ENCODE results near the gene FNDC3B. TPM values are rescaled to one million over a fixed set of nuclear protein-coding genes. Genes with fewer than 3 reads are reported as not detected.

FNDC3B gene
- total and polyA plus RNA-seq, 2 of the 8 experiments (the other 6 are each of a cell fraction or from before 2014, with no cell fraction given): 14.1 to 44.4 TPM

DNA sequence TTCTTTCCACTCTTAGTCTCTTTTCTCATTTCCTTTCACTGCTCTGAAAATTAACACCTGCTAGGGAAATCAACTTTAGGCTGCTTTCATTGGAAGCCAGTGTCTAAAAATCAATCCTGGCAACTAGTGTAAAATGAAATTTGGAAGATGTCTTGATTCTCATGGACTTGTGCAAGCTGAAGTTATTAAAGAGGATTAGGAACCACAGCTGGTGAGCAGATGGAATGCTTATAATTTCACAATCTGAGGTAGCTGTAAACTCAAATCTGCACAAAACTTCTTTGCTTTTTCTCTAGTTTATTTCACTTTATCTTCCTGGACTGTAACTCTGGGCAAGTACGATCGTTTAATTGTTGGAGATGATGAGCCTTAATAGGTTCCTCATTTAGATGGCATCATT is 233.3 kb downstream of the FNDC3B start:
- Histone ChIP-seq H2BK5ac (ENCODE audit: low read depth, low read length) (no peak overlapping the region), H2AFZ (ENCODE audit: low read length) (no peak overlapping the region), H3K4me2 (ENCODE audit: insufficient read depth in 1 of 2, low read depth in 2 of 2, low read length in 2 of 2) (no peak overlapping the region), H3K79me1 (ENCODE audit: low read depth, low read length) (no peaks in the 10 kb centered on the region; the same call in 1 of the 2 replicates), H3K4me1 (replicated peaks in 1 of 4; ENCODE audit: control insufficient read depth in 3 of 4, insufficient read depth in 4 of 4, low read length in 3 of 4) (no peaks in the 10 kb centered on the region), H3K27ac (ENCODE audit: low read depth, low read length) (no peak overlapping the region), H3K9ac (replicated peaks in 1 of 4; ENCODE audit: extremely low read depth in 1 of 4, low read depth in 3 of 4, low read length in 3 of 4) (no peak overlapping the region), H4K20me1 (replicated peaks in 1 of 2; ENCODE audit: control insufficient read depth in 1 of 2, insufficient read depth in 2 of 2, low read length in 2 of 2) (no peaks in the 10 kb centered on the region), H2AK5ac (ENCODE audit: low read depth, low read length) (no peak overlapping the region), H4K91ac (replicated peaks; ENCODE audit: insufficient read length, low read length) (no peak overlapping the region), H3K14ac (ENCODE audit: insufficient read length) (no peak overlapping the region), H3K79me2 (ENCODE audit: control insufficient read depth in 1 of 2, insufficient read depth in 2 of 2, low read length in 2 of 2) (no peaks in the 10 kb centered on the region), H3K4me3 (ENCODE audit: extremely low read depth in 1 of 4, insufficient read depth in 2 of 4, low read depth in 3 of 4, low read length in 4 of 4) (no peak overlapping the region), H2BK12ac (ENCODE audit: low read depth, low read length) (no peak overlapping the region), H3K56ac (replicated peaks; ENCODE audit: insufficient read length, low read depth, low read length) (no peak overlapping the region), H4K5ac (ENCODE audit: insufficient read length, low read depth, low read length) (no peak overlapping the region), H3K36me3 (ENCODE audit: control insufficient read depth in 2 of 4, insufficient read depth in 4 of 4, low read length in 3 of 4) (peaks cover 0 to 2% (median 0%) of the 10 kb centered on the region in 4 experiments; a peak in 2 of 8 replicates), H2BK120ac (replicated peaks; ENCODE audit: low read depth, low read length) (no peak overlapping the region), H3K18ac (ENCODE audit: extremely low read depth, low read length) (no peak overlapping the region), H2BK20ac (ENCODE audit: low read length) (no peak overlapping the region), H3K23me2 (ENCODE audit: low read depth, low read length) (no peaks in the 10 kb centered on the region), H3K4ac (replicated peaks; ENCODE audit: insufficient read length, low read depth, low read length) (no peak overlapping the region), H3K27me3 (replicated peaks in 1 of 4; ENCODE audit: control insufficient read depth in 3 of 4, extremely low read depth in 1 of 4, insufficient read depth in 3 of 4, low read length in 3 of 4) (no peaks in the 10 kb centered on the region), H3K9me3 (ENCODE audit: insufficient read depth in 2 of 2, low read depth in 1 of 2, low read length in 1 of 2) (no peaks in the 10 kb centered on the region), H3K23ac (ENCODE audit: insufficient read length) (no peak overlapping the region), H2BK15ac (ENCODE audit: low read length) (no peak overlapping the region), H4K8ac (ENCODE audit: extremely low read depth, insufficient read depth, low read length) (no peak overlapping the region)
- ChIA-PET CTCF (ENCODE audit: partially characterized antibody) (no interaction called here), POLR2A (ENCODE audit: partially characterized antibody) (no interaction called here)
- WGBS, 2 experiments (ENCODE audit: extremely low coverage in 1 of 2, insufficient coverage in 1 of 2, insufficient read length in 1 of 2, insufficient replicate concordance in 2 of 2, low coverage in 1 of 2, low lambda C conversion rate in 2 of 2, missing lambda C conversion rate in 1 of 2): 95% methylated on average over 2 of the region's 2 CpGs; no CpG with 5 or more reads in 1 of the 2 experiments
- DNase-seq (ENCODE audit: low read depth in 1 of 2, low spot score in 2 of 2) (no peak), FAIRE-seq (no peak)
- no peak for TF ChIP-seq SIRT6 (IDR thresholded peaks at IDR 0.05; ENCODE audit: low read length)
- no peak for TF ChIP-seq RAD21 (IDR thresholded peaks at IDR 0.05 in 1 of 2, conservative IDR thresholded peaks at IDR 0.05 in 1 of 2; ENCODE audit: low read depth in 2 of 2, low read length in 2 of 2)
- no peak for TF ChIP-seq JUND (IDR thresholded peaks at IDR 0.05; ENCODE audit: low read length)
- TF ChIP-seq, protein P1, sequence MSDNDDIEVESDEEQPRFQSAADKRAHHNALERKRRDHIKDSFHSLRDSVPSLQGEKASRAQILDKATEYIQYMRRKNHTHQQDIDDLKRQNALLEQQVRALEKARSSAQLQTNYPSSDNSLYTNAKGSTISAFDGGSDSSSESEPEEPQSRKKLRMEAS (IDR thresholded peaks at IDR 0.05): no peak
- TF ChIP-seq EGR1 (IDR thresholded peaks at IDR 0.05; ENCODE audit: borderline replicate concordance, low read depth, low read length): no peak
- no peak for TF ChIP-seq CHD2 (IDR thresholded peaks at IDR 0.05; ENCODE audit: low read length)
- TF ChIP-seq GTF2F1 (IDR thresholded peaks at IDR 0.05; ENCODE audit: borderline replicate concordance, low read depth, low read length): no peak
- no peak for TF ChIP-seq POLR2A (IDR thresholded peaks at IDR 0.05; ENCODE audit: control extremely low read depth in 1 of 2, low read depth in 2 of 2, low read length in 2 of 2)
- TF ChIP-seq, protein P2, sequence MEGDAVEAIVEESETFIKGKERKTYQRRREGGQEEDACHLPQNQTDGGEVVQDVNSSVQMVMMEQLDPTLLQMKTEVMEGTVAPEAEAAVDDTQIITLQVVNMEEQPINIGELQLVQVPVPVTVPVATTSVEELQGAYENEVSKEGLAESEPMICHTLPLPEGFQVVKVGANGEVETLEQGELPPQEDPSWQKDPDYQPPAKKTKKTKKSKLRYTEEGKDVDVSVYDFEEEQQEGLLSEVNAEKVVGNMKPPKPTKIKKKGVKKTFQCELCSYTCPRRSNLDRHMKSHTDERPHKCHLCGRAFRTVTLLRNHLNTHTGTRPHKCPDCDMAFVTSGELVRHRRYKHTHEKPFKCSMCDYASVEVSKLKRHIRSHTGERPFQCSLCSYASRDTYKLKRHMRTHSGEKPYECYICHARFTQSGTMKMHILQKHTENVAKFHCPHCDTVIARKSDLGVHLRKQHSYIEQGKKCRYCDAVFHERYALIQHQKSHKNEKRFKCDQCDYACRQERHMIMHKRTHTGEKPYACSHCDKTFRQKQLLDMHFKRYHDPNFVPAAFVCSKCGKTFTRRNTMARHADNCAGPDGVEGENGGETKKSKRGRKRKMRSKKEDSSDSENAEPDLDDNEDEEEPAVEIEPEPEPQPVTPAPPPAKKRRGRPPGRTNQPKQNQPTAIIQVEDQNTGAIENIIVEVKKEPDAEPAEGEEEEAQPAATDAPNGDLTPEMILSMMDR (IDR thresholded peaks at IDR 0.05; ENCODE audit: control extremely low read depth in 1 of 3, insufficient read depth in 1 of 3, low read depth in 1 of 3, low read length in 3 of 3): no peak
- TF ChIP-seq KDM1A (IDR thresholded peaks at IDR 0.05; ENCODE audit: borderline replicate concordance, low read length): no peak
- TF ChIP-seq TAF7 (optimal IDR thresholded peaks at IDR 0.05; ENCODE audit: borderline replicate concordance, low read depth, low read length): no peak
- TF ChIP-seq SIX5 (IDR thresholded peaks at IDR 0.05; ENCODE audit: low read depth, low read length): no peak
- no peak for TF ChIP-seq CHD1 (IDR thresholded peaks at IDR 0.05; ENCODE audit: low read depth, low read length)
